IMR-90 (cell line): ENCODE data around the gene SCRN2.

Source experiments
- CEBPB ChIP-seq: IDR thresholded peaks from 2 replicates; pipeline ENCODE4 v1.6.1; 2012; ENCODE audit warnings: low read depth, low read length, improper control_type of control experiment
- FOS ChIP-seq: fragments of 150-350 bp; IDR thresholded peaks from 2 replicates; pipeline ENCODE4 v1.6.1; 2016; ENCODE audit warnings: low read depth, low read length
- TF ChIP-seq, protein P1 (sequence below): conservative IDR thresholded peaks from 2 replicates; pipeline ENCODE4 v1.5.1; 2012; ENCODE audit warnings: mild to moderate bottlenecking, low read depth, low read length, improper control_type of control experiment

DNA sequence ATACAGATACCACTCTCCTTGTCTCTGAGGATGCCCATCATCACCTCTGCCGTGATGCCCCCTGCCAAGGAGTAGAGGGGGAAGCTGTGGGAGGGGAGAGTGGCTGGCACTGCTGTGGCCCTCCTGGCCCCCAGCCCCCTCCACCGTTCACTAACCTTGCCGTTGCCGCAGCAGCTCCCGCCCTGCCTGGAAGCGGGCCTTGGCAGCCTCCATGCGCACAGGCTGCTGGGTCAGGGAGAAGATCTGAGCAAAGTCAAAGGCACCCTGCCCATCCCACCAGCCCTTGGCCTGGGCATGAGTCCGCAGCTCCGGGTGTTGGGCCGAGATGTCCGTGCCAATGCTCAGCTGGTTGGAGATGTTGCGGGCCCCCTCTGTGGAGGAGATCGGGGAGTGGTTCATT is 2.4 kb downstream of the SCRN2 start:
- TF ChIP-seq, protein P1, sequence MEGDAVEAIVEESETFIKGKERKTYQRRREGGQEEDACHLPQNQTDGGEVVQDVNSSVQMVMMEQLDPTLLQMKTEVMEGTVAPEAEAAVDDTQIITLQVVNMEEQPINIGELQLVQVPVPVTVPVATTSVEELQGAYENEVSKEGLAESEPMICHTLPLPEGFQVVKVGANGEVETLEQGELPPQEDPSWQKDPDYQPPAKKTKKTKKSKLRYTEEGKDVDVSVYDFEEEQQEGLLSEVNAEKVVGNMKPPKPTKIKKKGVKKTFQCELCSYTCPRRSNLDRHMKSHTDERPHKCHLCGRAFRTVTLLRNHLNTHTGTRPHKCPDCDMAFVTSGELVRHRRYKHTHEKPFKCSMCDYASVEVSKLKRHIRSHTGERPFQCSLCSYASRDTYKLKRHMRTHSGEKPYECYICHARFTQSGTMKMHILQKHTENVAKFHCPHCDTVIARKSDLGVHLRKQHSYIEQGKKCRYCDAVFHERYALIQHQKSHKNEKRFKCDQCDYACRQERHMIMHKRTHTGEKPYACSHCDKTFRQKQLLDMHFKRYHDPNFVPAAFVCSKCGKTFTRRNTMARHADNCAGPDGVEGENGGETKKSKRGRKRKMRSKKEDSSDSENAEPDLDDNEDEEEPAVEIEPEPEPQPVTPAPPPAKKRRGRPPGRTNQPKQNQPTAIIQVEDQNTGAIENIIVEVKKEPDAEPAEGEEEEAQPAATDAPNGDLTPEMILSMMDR, result no peak
- TF ChIP-seq CEBPB, result no peak
- TF ChIP-seq FOS, result no peak
